ENCODE data around the gene DNAH12. TPM values are rescaled to one million over a fixed set of nuclear protein-coding genes. Genes with fewer than 3 reads are reported as not detected.

The DNAH12 gene
- total RNA-seq, 1 donor from 2014 or later, result 1.2 TPM

- no peak for DNase-seq (ENCODE audit: low spot score, unreplicated experiment)
- H3K27me3 Mint-ChIP-seq, result no peaks in the 10 kb centered on the region
- no peak overlapping the region for H3K4me3 Mint-ChIP-seq (ENCODE audit: low read depth)
- H3K9me3 Mint-ChIP-seq (ENCODE audit: low read depth), result peaks cover 1% of the 10 kb centered on the region
- H3K4me1 Mint-ChIP-seq (ENCODE audit: low read depth), result no peaks in the 10 kb centered on the region
- TF ChIP-seq, protein P1, sequence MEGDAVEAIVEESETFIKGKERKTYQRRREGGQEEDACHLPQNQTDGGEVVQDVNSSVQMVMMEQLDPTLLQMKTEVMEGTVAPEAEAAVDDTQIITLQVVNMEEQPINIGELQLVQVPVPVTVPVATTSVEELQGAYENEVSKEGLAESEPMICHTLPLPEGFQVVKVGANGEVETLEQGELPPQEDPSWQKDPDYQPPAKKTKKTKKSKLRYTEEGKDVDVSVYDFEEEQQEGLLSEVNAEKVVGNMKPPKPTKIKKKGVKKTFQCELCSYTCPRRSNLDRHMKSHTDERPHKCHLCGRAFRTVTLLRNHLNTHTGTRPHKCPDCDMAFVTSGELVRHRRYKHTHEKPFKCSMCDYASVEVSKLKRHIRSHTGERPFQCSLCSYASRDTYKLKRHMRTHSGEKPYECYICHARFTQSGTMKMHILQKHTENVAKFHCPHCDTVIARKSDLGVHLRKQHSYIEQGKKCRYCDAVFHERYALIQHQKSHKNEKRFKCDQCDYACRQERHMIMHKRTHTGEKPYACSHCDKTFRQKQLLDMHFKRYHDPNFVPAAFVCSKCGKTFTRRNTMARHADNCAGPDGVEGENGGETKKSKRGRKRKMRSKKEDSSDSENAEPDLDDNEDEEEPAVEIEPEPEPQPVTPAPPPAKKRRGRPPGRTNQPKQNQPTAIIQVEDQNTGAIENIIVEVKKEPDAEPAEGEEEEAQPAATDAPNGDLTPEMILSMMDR (IDR thresholded peaks at IDR 0.05; ENCODE audit: unreplicated experiment), result no peak
- peaks cover 33% of the 10 kb centered on the region for H3K36me3 Mint-ChIP-seq (ENCODE audit: insufficient read depth)
- no peak overlapping the region for H3K27ac Mint-ChIP-seq
Measured at GRCh38 chr3:57256844-57257243, 287.3 kb downstream of the DNAH12 start.

DNA sequence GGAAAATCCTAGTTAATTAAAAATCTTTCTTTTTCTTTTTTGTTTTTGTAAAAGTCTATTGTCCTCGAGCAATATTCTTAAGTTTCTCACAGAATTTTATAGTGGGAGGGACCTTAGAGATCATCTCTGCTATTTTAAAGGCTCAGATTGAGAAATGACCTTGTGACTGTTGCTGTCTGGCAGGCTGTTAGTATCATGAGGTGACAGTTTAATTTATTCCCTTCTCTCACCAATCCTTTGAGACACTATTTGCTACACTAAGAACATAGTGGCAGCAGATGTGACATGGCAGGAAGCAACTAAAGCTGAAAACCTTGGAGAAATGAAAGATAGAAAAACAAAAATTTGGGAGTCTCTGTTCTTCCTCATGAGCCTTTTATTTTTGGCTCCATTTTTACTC, 291.7 kb downstream of the DNAH12 start:
- DNase-seq (ENCODE audit: low spot score, unreplicated experiment), result no peak
- Mint-ChIP-seq H3K4me1 (ENCODE audit: low read depth) (no peaks in the 10 kb centered on the region), H3K27me3 (no peaks in the 10 kb centered on the region), H3K36me3 (ENCODE audit: insufficient read depth) (peaks cover 22% of the 10 kb centered on the region), H3K4me3 (ENCODE audit: low read depth) (no peak overlapping the region), H3K9me3 (ENCODE audit: low read depth) (no peaks in the 10 kb centered on the region), H3K27ac (no peak overlapping the region)
- TF ChIP-seq, protein P1 (IDR thresholded peaks at IDR 0.05; ENCODE audit: unreplicated experiment), result no peak

DNA sequence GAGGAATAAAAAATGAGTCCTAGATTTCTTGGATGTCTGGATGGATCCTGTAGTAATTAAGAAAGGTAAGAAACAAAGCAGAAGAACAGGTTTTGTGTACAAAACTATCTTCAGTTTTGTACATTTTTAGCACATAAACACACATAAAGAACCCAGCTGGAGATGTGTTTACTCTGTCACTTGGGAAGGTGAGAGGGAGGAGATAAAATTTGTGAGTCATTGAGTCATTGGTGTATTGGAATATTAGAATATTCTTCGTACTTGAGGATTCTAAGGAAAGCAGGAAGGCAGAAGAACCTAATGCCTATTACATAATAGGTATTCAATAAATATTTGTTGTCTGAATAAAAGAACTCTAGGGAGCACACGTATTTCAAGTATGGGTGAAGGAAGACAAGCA, 299.2 kb downstream of the DNAH12 start:
- H3K27me3 Mint-ChIP-seq, result no peaks in the 10 kb centered on the region
- H3K27ac Mint-ChIP-seq, result no peak overlapping the region
- peaks cover 15% of the 10 kb centered on the region for H3K36me3 Mint-ChIP-seq (ENCODE audit: insufficient read depth)
- H3K4me1 Mint-ChIP-seq (ENCODE audit: low read depth), result peaks cover 8% of the 10 kb centered on the region
- H3K9me3 Mint-ChIP-seq (ENCODE audit: low read depth), result no peaks in the 10 kb centered on the region
- TF ChIP-seq, protein P1 (IDR thresholded peaks at IDR 0.05; ENCODE audit: unreplicated experiment), result no peak
- H3K4me3 Mint-ChIP-seq (ENCODE audit: low read depth), result no peak overlapping the region
- no peak for DNase-seq (ENCODE audit: low spot score, unreplicated experiment)

Other genes with a start within 250 kb of the DNAH12 start
- gene PDE12, start 11.9 kb upstream of the DNAH12 start, total RNA-seq, result 14.5 and 15.4 TPM in 2 replicates
- gene ARF4, start 53.0 kb upstream of the DNAH12 start, total RNA-seq, result 133 and 134 TPM in 2 replicates
- gene DENND6A, start 148.7 kb upstream of the DNAH12 start, total RNA-seq, result 29.1 and 31.9 TPM in 2 replicates
- gene SLMAP, start 212.0 kb upstream of the DNAH12 start, total RNA-seq, result 64.7 and 65.8 TPM in 2 replicates

All from progenitor cell of endocrine pancreas (in vitro differentiated cells).